NB4 (cell line): Measurements from ENCODE around the gene PIP.

ENCODE experiments used
- MYC ChIP-seq: IDR thresholded peaks from 2 replicates; pipeline ENCODE4 v1.6.1; 2011; ENCODE audit warnings: low read depth, low read length
- POLR2A ChIP-seq: IDR thresholded peaks from 2 replicates; pipeline ENCODE4 v1.6.1; 2011; ENCODE audit warnings: mild to moderate bottlenecking; ENCODE audit not compliant: insufficient read length; ENCODE audit errors: extremely low read depth
- TF ChIP-seq, protein P1 (sequence below): IDR thresholded peaks from one replicate; pipeline ENCODE4 v1.5.1; 2012; ENCODE audit warnings: low read depth, low read length
- TF ChIP-seq, protein P2 (sequence below): IDR thresholded peaks from 2 replicates; pipeline ENCODE4 v1.6.1; 2011; ENCODE audit warnings: low read depth, low read length

DNA sequence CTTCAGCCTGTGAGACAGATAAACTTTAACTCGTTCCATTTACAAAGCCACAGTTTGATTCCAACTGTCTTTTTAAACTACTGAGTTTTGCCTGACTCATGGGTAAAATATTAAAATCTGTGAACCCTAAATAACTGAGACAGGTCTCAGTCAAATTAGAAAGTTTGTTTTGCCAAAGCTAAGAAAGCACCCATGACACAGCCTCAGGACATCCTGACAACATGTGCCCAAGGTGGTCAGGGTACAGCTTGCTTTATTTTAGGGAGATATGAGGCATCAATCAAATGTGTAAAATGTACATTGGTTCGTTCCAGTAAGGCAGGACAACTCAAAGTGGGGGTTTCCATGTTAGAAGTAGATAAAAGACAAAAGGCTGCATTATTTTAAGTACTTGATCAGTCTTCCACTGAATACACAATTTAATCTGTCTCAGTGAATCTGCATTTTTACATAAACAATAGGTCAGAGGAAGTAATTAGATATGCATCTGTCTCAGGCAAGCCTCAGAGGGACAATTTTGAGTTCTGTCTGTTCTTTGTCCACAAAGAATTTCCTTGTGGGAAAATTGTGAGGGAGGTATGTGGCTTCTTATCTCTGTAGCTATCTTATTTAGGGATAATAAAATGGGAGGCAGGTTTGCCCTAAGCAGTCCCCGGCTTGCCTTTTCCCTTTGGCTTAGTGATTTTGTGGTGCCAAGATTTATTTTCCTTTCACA, 11.0 kb upstream of the PIP start:
- TF ChIP-seq, protein P1, sequence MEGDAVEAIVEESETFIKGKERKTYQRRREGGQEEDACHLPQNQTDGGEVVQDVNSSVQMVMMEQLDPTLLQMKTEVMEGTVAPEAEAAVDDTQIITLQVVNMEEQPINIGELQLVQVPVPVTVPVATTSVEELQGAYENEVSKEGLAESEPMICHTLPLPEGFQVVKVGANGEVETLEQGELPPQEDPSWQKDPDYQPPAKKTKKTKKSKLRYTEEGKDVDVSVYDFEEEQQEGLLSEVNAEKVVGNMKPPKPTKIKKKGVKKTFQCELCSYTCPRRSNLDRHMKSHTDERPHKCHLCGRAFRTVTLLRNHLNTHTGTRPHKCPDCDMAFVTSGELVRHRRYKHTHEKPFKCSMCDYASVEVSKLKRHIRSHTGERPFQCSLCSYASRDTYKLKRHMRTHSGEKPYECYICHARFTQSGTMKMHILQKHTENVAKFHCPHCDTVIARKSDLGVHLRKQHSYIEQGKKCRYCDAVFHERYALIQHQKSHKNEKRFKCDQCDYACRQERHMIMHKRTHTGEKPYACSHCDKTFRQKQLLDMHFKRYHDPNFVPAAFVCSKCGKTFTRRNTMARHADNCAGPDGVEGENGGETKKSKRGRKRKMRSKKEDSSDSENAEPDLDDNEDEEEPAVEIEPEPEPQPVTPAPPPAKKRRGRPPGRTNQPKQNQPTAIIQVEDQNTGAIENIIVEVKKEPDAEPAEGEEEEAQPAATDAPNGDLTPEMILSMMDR: no peak
- TF ChIP-seq, protein P2, sequence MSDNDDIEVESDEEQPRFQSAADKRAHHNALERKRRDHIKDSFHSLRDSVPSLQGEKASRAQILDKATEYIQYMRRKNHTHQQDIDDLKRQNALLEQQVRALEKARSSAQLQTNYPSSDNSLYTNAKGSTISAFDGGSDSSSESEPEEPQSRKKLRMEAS: no peak
- TF ChIP-seq POLR2A (no peak), MYC (no peak)
